PFSK-1 (cell line): ENCODE data around the gene COLEC11.

Source experiments
- FOXP2 ChIP-seq: optimal IDR thresholded peaks from 2 replicates; pipeline ENCODE3; 2011; ENCODE audit warnings: borderline replicate concordance, control low read depth, inconsistent platforms; ENCODE audit not compliant: insufficient read depth; ENCODE audit errors: extremely low read length, extremely low read depth
- POLR2AphosphoS5 ChIP-seq: IDR thresholded peaks from 2 replicates; pipeline ENCODE4 v1.6.1; 2012; ENCODE audit warnings: low read depth, mild to moderate bottlenecking, control low read depth, low read length, moderate library complexity
- REST ChIP-seq, 2 experiments: IDR thresholded peaks; 2 replicates each; pipeline versions ENCODE4 v1.6.1 to v1.8.0; 2011 to 2012; ENCODE audit warnings: low read depth in 2 of 2, low read length in 2 of 2, control low read depth in 1 of 2, inconsistent platforms in 1 of 2, mild to moderate bottlenecking in 1 of 2, moderate library complexity in 1 of 2; ENCODE audit not compliant: insufficient read depth in 1 of 2
- SIN3A ChIP-seq: IDR thresholded peaks from 2 replicates; pipeline ENCODE4 v1.6.1; 2012; ENCODE audit warnings: mild to moderate bottlenecking, low read length, moderate library complexity, borderline replicate concordance; ENCODE audit not compliant: insufficient read depth
- TAF1 ChIP-seq: IDR thresholded peaks from 2 replicates; pipeline ENCODE4 v1.6.1; 2012; ENCODE audit warnings: low read length, control low read depth, borderline replicate concordance; ENCODE audit not compliant: insufficient read depth

Gene COLEC11

GRCh38 chr2:3677436-3677835 is 82.5 kb downstream of the COLEC11 start:
- TF ChIP-seq FOXP2: no peak

DNA sequence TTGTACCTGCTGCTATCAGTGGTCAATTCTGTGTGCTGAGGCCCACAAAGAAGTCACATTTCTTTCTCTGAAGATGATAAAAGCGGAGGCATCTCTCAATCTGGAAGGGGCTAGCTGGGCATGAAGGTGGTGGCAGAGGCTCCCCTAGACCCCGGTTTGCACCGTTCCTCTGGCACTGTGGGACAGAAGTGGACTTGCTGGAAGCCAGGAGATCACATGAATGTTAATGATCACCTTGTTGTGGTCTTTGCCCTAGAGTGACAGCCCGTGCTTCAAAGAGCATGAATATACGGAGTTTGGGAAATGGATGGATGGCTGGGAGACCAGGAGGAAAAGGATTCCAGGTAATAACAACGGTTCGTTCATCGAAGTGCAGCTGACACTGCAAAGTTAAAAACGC is 83.3 kb downstream of the COLEC11 start:
- no peak for TF ChIP-seq SIN3A
- no peak for TF ChIP-seq REST (IDR thresholded peaks at IDR 0.05; ENCODE audit: insufficient read depth in 1 of 2, low read depth in 2 of 2, low read length in 2 of 2)
- TF ChIP-seq POLR2AphosphoS5: no peak
- no peak for TF ChIP-seq TAF1
- TF ChIP-seq FOXP2: no peak

- no peak for TF ChIP-seq TAF1
- no peak for TF ChIP-seq SIN3A
- TF ChIP-seq POLR2AphosphoS5: no peak
Measured at GRCh38 chr2:3679180-3679579, 84.3 kb downstream of the COLEC11 start.

DNA sequence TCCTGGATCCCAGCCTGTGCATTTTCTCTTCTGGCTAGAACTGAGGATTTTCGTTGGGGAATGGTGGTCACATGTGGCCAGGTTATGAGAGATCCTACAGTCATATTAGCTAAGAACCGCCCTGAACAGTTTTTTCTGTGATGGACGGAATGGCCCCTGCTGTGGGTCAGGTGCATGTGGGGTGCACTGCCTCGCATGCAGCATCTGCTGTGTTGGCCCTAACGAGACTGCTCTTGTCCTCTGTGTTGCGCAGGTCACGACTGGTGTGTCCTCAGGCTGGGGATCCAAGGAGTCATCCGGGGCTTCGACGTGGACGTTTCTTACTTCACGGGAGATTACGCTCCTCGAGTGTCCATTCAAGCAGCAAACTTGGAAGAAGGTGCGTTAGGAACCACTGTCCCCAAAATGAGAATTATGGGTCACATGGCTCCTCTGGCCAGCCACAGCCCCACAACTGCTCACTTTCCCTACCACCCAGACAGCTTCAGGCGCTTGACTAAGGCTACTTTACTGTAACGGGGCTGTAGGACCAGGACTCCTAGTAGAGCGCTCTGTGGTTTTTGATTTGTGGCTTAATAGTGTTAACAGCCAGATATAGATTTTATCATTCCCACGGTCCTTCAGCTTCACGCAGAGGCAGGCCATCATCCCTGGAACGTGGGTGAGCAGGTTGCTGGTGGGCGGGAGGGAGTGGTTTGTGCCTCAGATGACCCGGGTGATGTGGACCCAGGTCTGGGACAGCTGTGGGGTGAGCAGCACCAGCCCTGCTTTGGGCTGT is 84.9 kb downstream of the COLEC11 start:
- TF ChIP-seq REST (IDR thresholded peaks at IDR 0.05; ENCODE audit: insufficient read depth in 1 of 2, low read depth in 2 of 2, low read length in 2 of 2) (no peak), POLR2AphosphoS5 (no peak), SIN3A (no peak), FOXP2 (no peak), TAF1 (no peak)

DNA sequence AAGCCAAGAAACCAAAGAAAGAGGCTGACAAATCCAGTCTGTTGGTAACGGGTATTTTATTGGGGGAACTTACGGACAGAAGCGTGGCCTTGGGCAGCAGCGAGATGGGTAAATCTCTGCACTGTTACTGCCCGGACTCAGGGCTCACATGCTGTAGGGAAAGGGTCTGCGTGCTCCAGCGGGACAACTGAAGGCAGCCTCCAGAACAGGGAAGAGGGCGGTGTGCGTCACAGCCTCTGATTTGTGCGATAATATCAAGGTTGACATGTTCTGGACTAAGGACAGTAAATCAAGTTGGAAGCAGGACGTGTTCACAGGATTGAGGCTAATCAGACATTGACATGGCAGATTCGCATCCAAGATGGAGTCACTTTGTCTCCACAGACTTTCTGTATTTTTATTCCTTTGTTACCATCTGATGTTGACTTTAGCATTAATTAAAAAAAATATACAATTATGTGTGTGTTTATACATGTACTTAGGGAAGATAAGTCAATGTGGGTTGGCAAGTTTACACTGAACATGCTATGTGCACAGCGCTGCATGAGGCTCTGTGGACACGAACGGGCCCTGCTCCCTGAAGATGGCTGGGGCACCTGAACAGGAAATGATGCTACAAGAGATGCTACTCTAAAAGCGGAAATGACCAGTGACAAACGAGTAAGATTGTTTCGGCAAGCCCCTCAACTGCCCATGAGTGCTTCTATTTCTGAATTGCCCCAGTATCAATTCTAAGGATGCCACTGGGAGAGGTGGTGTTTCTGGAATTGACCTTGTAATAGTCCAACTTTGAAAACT is 85.8 kb downstream of the COLEC11 start:
- TF ChIP-seq SIN3A (no peak), REST (IDR thresholded peaks at IDR 0.05; ENCODE audit: insufficient read depth in 1 of 2, low read depth in 2 of 2, low read length in 2 of 2) (no peak), FOXP2 (no peak), POLR2AphosphoS5 (no peak), TAF1 (no peak)

- TF ChIP-seq SIN3A (no peak), TAF1 (no peak)
Measured at GRCh38 chr2:3681625-3682024, 86.7 kb downstream of the COLEC11 start.
